SK-N-SH (cell line): ENCODE measurements around the gene ACO1.

Experiments
- EP300 ChIP-seq, 2 experiments: IDR thresholded peaks; 2 replicates each; pipeline versions ENCODE4 v1.4.0 to v1.6.1; 2012; ENCODE audit warnings: borderline replicate concordance in 1 of 2, low read depth in 1 of 2, low read length in 1 of 2
- FOXM1 ChIP-seq: IDR thresholded peaks from 2 replicates; pipeline ENCODE4 v1.4.0; 2012; ENCODE audit warnings: low read depth, mild to moderate bottlenecking
- GATA2 ChIP-seq: sonication (generic); formaldehyde crosslinking; IDR thresholded peaks from 2 replicates; pipeline ENCODE4 v1.5.0; 2020; ENCODE audit warnings: mild to moderate bottlenecking, missing genetic modification reagents
- POLR2AphosphoS5 ChIP-seq: IDR thresholded peaks from 2 replicates; pipeline ENCODE4 v1.6.1; 2012; ENCODE audit warnings: low read depth, low read length
- RFX5 ChIP-seq: IDR thresholded peaks from 2 replicates; pipeline ENCODE4 v1.6.1; 2012; ENCODE audit warnings: mild to moderate bottlenecking, improper control_type of control experiment, low read length
- SMC3 ChIP-seq: IDR thresholded peaks from 2 replicates; pipeline ENCODE4 v1.6.1; 2012; ENCODE audit warnings: low read depth, low read length, improper control_type of control experiment
- TAF1 ChIP-seq: IDR thresholded peaks from 2 replicates; pipeline ENCODE4 v1.6.1; 2012; ENCODE audit warnings: low read depth, mild to moderate bottlenecking, low read length, moderate library complexity, borderline replicate concordance
- YY1 ChIP-seq: IDR thresholded peaks from 2 replicates; pipeline ENCODE4 v1.4.0; 2012; ENCODE audit warnings: low read depth, mild to moderate bottlenecking
- TF ChIP-seq, protein P1 (sequence below): fragments of 200-600 bp; sonication (generic); IDR thresholded peaks from 2 replicates; pipeline ENCODE4 v1.6.1; 2017; ENCODE audit warnings: antibody characterized with exemption, mild to moderate bottlenecking, moderate library complexity
- TF ChIP-seq, protein P2 (sequence below): IDR thresholded peaks from 2 replicates; pipeline ENCODE4 v1.4.0; 2012; ENCODE audit warnings: low read depth

- TF ChIP-seq, protein P1, sequence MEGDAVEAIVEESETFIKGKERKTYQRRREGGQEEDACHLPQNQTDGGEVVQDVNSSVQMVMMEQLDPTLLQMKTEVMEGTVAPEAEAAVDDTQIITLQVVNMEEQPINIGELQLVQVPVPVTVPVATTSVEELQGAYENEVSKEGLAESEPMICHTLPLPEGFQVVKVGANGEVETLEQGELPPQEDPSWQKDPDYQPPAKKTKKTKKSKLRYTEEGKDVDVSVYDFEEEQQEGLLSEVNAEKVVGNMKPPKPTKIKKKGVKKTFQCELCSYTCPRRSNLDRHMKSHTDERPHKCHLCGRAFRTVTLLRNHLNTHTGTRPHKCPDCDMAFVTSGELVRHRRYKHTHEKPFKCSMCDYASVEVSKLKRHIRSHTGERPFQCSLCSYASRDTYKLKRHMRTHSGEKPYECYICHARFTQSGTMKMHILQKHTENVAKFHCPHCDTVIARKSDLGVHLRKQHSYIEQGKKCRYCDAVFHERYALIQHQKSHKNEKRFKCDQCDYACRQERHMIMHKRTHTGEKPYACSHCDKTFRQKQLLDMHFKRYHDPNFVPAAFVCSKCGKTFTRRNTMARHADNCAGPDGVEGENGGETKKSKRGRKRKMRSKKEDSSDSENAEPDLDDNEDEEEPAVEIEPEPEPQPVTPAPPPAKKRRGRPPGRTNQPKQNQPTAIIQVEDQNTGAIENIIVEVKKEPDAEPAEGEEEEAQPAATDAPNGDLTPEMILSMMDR, result no peak
- no peak for TF ChIP-seq YY1
- TF ChIP-seq RFX5, result no peak
- TF ChIP-seq TAF1, result no peak
- TF ChIP-seq, protein P2, sequence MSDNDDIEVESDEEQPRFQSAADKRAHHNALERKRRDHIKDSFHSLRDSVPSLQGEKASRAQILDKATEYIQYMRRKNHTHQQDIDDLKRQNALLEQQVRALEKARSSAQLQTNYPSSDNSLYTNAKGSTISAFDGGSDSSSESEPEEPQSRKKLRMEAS, result no peak
- TF ChIP-seq EP300 (IDR thresholded peaks at IDR 0.05; ENCODE audit: borderline replicate concordance in 1 of 2, low read depth in 1 of 2, low read length in 1 of 2), result no peak
- TF ChIP-seq SMC3, result no peak
- no peak for TF ChIP-seq POLR2AphosphoS5
- TF ChIP-seq GATA2 (CRISPR knock-in tag), result no peak
- TF ChIP-seq FOXM1, result no peak
Observed at GRCh38 chr9:32382565-32383320, 1.7 kb upstream of the ACO1 start.
